Pulmonary artery endothelial cell (primary cell): ENCODE measurements around the gene TBP. TPM values are rescaled to one million over a fixed set of nuclear protein-coding genes. Genes with fewer than 3 reads are reported as not detected.
"Not testable (repeated sequence)": the region's sequence is repeated elsewhere in the genome, so short reads cannot be mapped to it uniquely, and the experiment has no call there.

Experiments used
- DNase-seq: peaks from one replicate; pipeline ENCODE4 v3.0.0-alpha.2; 2011; ENCODE audit warnings: low read depth, low spot score
- total RNA-seq: library from RNA; depleted of rRNA; stranded (reverse); fragments of >200 nt; gene quantifications from 2 replicates; pipeline ENCODE4 v1.2.3, GENCODE V29; 2014

TBP gene
- total RNA-seq: 10.9 and 17.6 TPM in 2 replicates

GRCh38 chr6:170554013-170554795, at the start of gene TBP:
TSS of gene TBP (plus strand) at chr6:170554369. CDS start at chr6:170557030, 2,661 bp downstream.
- DNase-seq: peak; percentile 96

DNA sequence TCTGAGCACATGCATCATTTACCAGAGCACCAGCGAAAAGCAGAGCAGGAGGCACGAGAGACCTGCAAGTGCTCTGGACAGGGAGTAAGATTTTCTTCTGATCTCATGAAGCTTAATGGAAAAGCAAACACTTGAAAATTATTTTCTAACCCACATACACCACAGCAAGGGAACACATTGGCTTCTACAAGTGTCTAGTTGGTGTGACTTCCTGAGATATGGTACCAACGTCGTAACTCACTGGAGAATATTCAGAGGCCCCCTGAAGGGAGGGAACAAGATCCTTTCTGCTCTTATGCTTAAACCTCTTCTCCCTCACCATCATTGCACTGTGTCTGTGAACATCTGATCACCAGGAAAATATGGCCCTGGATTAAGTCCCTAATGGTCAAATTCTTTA, 49.7 kb upstream of the TBP start:
- no peak for DNase-seq

DNA sequence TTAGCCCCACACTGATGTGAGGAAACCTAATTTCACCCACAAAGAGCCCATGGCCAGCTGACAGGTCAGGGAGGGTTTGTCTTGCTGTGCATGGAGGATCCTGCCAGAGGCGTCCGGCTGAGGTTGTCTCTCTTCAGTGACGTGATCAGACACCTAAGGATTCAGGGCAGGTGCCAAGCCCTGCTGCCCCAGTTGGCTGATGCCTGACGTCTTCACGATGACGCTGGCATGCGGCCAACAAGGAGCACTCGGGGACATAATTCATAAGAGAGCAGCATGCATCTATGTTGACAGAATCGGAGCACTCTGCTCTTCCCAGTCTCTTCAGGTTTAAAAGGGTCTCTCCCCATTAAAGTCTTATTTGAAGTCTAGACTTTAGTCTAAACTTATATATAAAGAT, 48.9 kb upstream of the TBP start:
- no peak for DNase-seq

DNA sequence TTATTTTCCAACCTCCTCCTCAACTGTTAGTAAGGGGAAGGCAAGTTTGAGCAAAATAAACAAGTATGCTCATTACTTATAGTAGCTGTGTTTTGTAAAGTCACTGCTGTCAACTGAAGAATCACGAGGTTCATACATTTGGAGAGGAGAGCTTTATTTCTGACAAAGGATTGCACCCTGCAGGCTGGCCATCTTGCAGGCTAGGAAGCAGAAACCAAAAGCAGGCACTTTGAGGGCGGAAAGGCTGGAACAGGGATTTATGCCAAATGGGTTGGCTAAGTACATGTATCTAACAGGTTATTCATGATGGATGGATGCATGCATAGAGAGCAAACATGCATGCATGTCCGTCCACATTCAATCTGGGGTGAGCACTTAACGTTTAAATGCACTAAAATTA, 47.7 kb upstream of the TBP start:
- no peak for DNase-seq

DNA sequence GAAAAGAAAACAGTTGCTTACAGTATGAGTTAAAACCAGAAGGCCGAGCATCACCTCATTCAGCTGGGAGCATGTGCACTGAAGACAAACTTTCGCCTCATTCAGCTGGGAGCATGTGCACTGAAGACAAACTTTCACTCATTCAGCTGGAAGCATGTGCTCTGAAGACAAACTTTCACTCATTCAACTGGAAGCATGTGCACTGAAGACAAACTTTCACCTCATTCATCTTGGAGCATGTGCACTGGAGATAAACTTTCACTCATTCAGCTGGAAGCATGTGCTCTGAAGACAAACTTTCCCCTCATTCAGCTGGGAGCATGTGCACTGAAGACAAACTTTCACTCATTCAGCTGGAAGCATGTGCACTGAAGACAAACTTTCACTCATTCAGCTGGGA, 46.4 kb upstream of the TBP start:
- not testable (repeated sequence) for DNase-seq

DNA sequence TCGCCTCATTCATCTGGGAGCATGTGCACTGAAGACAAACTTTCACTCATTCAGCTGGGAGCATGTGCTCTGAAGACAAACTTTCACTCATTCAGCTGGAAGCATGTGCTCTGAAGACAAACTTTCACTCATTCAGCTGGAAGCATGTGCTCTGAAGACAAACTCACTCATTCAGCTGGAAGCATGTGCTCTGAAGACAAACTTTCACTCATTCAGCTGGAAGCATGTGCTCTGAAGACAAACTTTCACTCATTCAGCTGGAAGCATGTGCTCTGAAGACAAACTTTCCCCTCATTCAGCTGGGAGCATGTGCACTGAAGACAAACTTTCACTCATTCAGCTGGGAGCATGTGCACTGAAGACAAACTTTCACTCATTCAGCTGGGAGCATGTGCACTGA, 45.9 kb upstream of the TBP start:
- not testable (repeated sequence) for DNase-seq

- not testable (repeated sequence) for DNase-seq
Measured at GRCh38 chr6:170508892-170509722, 45.1 kb upstream of the TBP start.

GRCh38 chr6:170509723-170510018, 44.5 kb upstream of the TBP start:
- no peak for DNase-seq

DNA sequence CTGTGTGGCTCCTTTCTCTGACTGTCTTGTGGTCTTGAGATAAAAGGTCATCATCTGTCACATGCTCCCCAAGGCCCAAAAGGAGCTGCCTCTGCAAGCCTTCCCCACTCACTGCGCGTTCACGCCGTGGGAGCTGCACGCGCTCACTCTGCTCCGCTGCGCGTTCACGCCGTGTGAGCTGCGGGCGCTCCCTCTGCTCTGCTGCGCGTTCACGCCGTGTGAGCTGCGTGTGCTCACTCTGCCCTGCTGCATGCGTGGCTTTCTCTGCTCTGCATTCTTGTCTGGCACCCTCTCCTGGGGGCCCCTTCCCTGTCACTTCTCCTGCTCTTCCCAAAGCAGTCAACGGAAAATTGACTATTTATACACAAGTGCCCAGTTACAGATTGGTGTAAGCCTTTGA, 43.5 kb upstream of the TBP start:
- DNase-seq: no peak

GRCh38 chr6:170512249-170512648, 41.9 kb upstream of the TBP start:
- no peak for DNase-seq

- no peak for DNase-seq
Measured at GRCh38 chr6:170514908-170515307, 39.3 kb upstream of the TBP start.

DNA sequence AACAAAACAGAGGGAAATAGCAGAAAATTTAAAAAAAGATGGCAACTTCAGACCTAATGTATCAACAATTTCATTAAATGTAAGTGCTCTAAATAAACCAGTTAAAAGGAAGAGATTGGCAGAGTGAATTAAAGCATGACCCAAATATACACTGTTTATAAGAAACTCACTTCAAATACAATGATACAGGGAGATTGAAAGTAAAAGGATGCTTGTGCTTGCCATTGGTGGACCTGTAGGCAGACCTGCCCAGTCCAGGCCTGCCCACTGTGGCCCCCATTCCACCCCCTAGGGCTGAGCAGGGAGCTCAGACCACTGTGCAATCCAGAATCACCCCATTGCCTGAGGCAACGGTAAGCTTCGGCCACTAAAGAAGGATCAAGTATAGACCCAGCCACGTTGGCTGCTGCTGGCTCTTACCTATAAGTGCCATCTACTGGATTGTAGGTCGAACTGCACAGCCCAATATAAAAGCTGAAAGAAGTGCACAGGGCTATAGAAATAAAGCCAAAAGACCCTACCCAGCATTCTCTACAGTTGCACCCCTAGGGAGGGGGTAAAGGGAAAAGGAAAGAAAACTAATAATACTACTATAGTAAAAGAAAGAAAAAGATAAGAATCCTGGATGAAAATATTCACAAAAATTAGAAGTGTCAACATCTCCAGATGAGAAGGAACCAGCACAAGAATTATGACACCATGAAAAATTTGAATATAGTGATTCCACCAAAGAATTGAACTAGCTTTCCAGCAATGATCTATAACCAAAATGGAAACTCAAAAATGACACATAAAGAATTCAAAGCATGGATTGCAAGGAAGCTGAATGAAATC, 37.2 kb upstream of the TBP start:
- DNase-seq: peak; percentile 35

DNA sequence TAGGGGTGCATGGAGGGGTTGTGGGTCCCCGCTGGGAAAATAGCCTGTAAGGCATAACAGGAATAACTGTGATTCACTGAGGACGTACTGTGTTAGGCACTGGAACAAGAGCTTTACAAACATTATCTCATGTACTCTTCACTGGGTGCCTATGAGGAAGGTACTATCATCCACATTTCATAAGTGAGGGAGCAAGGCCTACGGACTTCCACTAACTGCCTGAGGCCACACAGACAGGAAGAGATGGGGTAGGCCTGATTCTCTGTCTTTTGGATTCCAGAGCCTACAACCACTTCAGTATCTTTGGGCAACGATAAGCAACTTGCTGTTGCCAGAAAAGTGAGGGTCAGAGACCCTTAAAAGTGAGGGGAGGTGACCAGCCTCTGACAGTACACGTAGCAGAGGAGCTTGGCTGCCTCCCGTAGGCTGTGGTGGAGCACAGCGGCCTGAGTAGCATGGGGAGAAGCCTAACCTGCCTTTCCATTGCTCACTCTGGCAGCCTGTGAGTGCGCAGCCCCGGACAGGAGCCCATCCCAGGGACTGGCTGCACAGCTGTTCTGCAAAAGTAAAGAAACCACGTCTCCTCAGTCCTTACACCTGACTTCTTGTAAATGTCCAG, 31.5 kb upstream of the TBP start:
- DNase-seq: no peak

DNA sequence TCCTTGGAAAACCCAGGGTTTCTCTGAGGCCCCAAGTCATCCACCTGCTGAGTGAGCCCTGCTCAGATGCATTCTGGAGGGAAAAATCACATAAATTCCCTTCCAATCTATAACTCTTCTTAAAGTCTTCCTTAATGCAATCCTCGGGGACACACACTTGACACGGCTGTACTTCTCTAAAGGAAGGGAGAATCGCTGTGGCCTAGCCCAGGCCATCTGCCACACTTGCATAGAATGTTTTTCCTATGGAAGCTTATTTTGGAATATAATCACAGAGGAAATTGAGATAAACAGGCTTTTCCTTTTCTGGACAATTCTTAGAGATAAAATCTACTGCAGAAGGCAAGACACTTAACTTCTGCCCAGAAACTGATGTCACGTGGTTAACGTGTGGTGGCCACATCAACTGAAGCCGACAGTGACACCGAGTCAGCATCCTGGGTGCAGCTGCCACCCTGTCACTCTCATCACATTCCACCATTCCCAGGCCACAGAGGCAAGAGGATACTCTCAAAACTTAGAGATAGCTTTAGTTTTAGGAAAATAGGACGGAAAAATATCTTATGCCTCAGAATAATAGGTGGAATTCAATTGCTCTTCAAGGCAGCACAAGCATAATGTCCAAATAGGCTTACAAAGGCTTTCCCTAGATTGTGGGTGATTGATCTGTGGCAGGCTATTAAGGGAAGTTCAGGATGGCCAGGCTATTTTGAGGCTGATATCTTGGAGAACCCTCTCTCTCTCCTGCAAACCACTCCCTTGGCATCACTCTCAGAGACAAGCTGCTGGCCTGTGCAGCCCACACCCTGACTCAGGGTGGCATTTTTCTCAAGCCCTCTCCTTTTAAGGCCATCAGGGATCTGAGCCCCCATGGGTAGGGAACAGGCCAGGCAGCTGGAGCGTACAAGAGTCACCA, 30.7 kb upstream of the TBP start:
- DNase-seq: no peak

DNA sequence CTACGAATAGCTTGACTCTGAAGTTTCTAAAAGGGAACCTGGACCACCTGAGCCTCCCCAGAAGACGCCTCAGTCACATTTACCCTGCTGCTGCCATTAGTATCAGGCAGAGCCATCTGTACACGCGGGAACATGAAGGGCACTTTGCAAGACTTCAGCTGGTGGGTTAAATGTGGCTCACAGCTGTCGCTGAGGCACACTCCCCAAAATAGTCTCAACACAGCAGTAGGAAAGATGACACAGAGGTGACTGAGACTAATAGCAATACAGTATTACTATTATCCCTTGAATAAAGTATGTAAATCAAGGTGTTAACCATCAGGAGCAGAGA, 30.0 kb upstream of the TBP start:
- no peak for DNase-seq

DNA sequence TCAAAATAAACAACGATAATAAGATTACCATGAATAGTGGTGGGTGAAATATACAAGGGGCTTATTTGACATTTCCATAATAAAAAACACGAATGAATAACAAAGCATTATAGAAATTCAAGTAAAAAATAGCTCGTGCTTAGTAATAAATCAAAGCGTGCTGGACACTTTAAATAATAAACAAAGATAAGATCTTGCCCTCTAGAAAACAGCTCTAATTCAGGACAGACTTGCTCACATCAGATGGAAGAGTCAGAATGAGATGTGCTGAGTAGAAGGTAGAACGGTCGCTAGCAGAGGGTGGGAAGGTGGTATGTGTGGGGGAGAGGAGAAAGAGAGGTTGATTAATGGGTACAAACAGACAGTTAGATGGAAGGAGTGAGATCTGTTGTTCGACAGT, 28.4 kb upstream of the TBP start:
- DNase-seq: no peak

DNA sequence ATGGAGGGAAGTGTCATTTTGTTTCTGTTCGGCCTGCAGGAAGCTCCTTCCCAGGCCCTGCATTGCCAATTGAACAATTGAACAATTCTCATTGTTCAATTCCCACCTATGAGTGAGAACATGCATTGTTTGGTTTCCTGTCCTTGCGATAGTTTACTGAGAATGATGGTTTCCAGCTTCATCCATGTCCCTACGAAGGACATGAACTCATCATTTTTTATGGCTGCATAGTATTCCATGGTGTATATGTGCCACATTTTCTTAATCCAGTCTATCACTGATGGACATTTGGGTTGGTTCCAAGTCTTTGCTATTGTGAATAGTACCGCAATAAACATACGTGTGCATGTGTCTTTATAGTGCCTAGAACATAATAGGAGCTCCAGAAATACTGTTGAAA, 26.2 kb upstream of the TBP start:
- DNase-seq: not testable (repeated sequence)

DNA sequence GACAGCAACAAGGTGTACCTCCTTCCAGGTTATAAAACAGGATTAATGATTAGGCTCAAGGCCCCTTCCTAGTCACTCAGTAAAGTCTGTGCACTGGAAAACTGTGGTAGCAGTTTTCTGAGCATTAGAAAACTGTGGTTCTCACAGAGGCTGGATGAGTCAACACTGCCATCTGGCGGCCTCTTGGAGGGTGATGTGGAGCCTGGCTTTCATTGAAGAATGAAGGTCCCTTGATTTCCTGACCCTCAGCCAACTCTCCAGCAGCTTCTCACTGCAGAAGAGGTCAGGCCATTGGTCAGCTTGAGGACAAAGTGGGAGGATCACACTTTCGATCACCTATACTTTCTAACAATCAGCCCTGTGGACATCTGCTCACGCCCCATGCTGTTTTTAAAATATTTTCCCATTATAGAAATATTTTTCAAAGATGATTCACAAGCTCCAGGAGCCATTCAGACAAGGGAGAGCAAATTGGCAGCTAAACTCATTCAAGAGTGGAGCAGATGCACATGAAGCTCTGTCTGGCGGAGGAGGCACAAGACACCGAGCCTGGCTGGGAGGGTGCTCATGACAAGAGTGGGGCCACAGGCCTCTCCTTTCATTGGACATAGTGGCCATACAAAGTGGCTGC, 24.2 kb upstream of the TBP start:
- peak; percentile 26 for DNase-seq

DNA sequence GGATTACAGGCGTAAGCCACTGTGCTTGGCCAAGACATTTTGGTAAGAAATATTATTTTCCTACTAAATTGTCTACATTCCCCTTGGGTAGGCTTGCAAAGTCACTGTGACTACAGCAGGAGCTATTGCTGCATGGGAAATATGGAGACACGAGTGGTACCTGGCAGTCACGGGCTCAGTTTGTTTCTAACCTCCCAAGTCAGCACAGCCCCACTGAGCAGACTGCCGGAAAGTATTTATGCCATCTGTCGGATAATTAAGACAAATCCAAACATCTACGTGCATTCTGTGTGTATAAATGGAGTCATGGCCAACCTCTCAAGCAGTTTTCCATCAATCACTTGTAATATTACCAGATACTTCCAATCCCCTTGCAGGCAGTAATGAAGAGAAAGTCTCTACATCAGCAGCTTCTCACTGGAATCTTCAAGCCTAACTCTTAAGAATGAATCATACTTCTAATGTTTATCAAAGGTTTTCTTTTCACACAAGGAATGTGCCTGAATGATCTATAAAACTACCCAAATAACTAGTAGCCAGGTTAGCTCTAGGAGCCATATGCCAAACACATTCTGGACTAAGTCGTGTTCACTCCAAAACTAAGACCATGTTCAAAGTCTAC, 21.2 kb upstream of the TBP start:
- no peak for DNase-seq

DNA sequence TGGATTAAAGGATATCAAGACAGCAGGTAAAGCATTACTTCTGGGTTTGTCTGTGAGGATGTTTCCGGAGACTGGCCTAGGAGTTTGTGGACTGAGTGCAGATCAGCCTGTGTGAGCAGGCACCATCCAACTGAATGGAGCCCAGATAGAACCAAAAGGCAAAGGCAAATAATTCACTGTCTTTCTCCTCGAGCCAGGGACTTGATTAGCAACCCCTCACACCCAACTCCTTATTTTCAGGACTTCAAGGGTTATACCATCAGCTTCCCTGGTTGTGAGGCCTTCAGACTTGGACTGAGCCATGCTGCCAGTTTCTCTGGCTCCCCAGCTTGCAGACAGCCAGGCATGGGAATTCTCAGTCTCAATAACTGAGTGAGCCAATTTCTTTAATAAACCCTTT, 20.4 kb upstream of the TBP start:
- DNase-seq: no peak
